GM10248 (cell line): ENCODE measurements around the gene ARF6.

Experiments used
- CTCF ChIA-PET: fragments of 300-600 bp; sonication (Branson Sonifier 250); formaldehyde crosslinking; extraction: SDS; loops from one replicate; lab custom pipeline; 2021; ENCODE audit warnings: antibody characterized with exemption; lab: Yijun Ruan, JAX
- POLR2A ChIA-PET: fragments of 350-650 bp; sonication (Branson Sonifier 250); formaldehyde crosslinking; extraction: SDS; loops from one replicate; lab custom pipeline; 2020; ENCODE audit warnings: antibody characterized with exemption; lab: Yijun Ruan, JAX
- DNase-seq: peaks from one replicate; pipeline ENCODE4 v3.0.0; 2012; ENCODE audit errors: extremely low spot score
- CTCF ChIP-seq: IDR thresholded peaks from 2 replicates; pipeline ENCODE4 v1.5.1; 2012; ENCODE audit warnings: mild to moderate bottlenecking, low read depth; ENCODE audit errors: extremely low read depth, missing control alignments, control extremely low read depth

Gene ARF6

GRCh38 chr14:49939884-49940510 lies 47.1 kb downstream of the ARF6 start:
- ChIA-PET CTCF (interaction anchor here (1.2 to 1.7 kb wide), 3 partner anchors 8 to 22 kb away, joined by 3 to 4 read pairs (median 4); no protein-coding TSS in a partner anchor), POLR2A (no interaction called here)
- no peak for DNase-seq
- no peak for TF ChIP-seq CTCF

- no peak for DNase-seq
- POLR2A ChIA-PET, result no interaction called here
- TF ChIP-seq CTCF, result no peak
- CTCF ChIA-PET, result interaction anchor here (1.2 to 1.7 kb wide), 3 partner anchors 9 to 23 kb away, joined by 3 to 4 read pairs (median 4); no protein-coding TSS in a partner anchor
Observed at GRCh38 chr14:49940808-49941421, 48.0 kb downstream of the ARF6 start.

- POLR2A ChIA-PET, result no interaction called here
- DNase-seq, result no peak
- CTCF ChIA-PET, result interaction anchor here (0.8 to 1.2 kb wide), 2 partner anchors 12 to 156 kb away, joined by 3 read pairs; no protein-coding TSS in a partner anchor
- no peak for TF ChIP-seq CTCF
Observed at GRCh38 chr14:49942090-49942489, 49.2 kb downstream of the ARF6 start.

GRCh38 chr14:49944501-49944900 lies 51.6 kb downstream of the ARF6 start:
- CTCF ChIA-PET, result no interaction called here
- no peak for TF ChIP-seq CTCF
- POLR2A ChIA-PET, result no interaction called here

GRCh38 chr14:49945448-49946319 lies 52.8 kb downstream of the ARF6 start:
- no peak for TF ChIP-seq CTCF
- POLR2A ChIA-PET, result no interaction called here
- CTCF ChIA-PET, result interaction anchor here (0.8 to 2.4 kb wide), 6 partner anchors 8 to 92 kb away, joined by 3 to 10 read pairs (median 4); no protein-coding TSS in a partner anchor
- no peak for DNase-seq

More at GRCh38 chr14:49944501-49944900, 51.6 kb downstream of the ARF6 start:
- no peak for DNase-seq
